ENCODE measurements around the gene TDRKH.

TDRKH gene

GRCh38 chr1:151825204-151825603 is 34.9 kb upstream of the TDRKH start:
- TF ChIP-seq, protein P1, sequence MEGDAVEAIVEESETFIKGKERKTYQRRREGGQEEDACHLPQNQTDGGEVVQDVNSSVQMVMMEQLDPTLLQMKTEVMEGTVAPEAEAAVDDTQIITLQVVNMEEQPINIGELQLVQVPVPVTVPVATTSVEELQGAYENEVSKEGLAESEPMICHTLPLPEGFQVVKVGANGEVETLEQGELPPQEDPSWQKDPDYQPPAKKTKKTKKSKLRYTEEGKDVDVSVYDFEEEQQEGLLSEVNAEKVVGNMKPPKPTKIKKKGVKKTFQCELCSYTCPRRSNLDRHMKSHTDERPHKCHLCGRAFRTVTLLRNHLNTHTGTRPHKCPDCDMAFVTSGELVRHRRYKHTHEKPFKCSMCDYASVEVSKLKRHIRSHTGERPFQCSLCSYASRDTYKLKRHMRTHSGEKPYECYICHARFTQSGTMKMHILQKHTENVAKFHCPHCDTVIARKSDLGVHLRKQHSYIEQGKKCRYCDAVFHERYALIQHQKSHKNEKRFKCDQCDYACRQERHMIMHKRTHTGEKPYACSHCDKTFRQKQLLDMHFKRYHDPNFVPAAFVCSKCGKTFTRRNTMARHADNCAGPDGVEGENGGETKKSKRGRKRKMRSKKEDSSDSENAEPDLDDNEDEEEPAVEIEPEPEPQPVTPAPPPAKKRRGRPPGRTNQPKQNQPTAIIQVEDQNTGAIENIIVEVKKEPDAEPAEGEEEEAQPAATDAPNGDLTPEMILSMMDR (conservative IDR thresholded peaks at IDR 0.05; ENCODE audit: low read depth), result no peak
- no peak overlapping the region for H3K27ac ChIP-seq
- CTCF ChIA-PET, result no interaction called here
- no peak for DNase-seq (ENCODE audit: low spot score)
- POLR2A ChIA-PET (ENCODE audit: low non-redundant PET), result no interaction called here

DNA sequence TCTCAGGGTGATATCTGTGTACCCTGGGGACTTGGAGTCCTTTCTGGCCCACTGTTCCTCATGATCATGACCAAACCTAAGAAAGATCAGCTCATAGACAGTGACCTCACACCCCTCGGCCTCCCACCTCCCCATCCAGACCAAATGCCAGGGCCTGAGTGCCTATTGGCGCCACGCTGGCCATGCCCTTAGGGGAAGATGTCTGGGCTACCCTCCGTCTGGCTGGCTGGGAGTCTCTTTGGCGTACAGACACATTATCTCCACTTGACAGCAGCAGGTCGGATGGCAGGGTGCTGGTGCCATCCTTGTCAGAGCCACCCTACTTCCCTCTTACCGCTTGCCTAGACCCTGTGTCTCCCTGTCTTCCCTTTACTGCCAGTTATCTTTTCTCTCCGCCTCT is 32.9 kb upstream of the TDRKH start:
- TF ChIP-seq, protein P1 (conservative IDR thresholded peaks at IDR 0.05; ENCODE audit: low read depth), result no peak
- no peak for DNase-seq (ENCODE audit: low spot score)
- CTCF ChIA-PET, result interaction anchor here (0.6 to 1.6 kb wide), 2 partner anchors 13 to 181 kb away, joined by 4 to 5 read pairs; no protein-coding TSS in a partner anchor
- H3K27ac ChIP-seq, result no peak overlapping the region
- POLR2A ChIA-PET (ENCODE audit: low non-redundant PET), result no interaction called here

- TF ChIP-seq, protein P1 (conservative IDR thresholded peaks at IDR 0.05; ENCODE audit: low read depth), result no peak
- no peak for DNase-seq (ENCODE audit: low spot score)
- ChIA-PET CTCF (interaction anchor here (1.6 kb wide), 1 partner anchor 14 kb away, joined by 5 read pairs; no protein-coding TSS in a partner anchor), POLR2A (ENCODE audit: low non-redundant PET) (no interaction called here)
- no peak overlapping the region for H3K27ac ChIP-seq
Measured at GRCh38 chr1:151822404-151822803, 32.1 kb upstream of the TDRKH start.

GRCh38 chr1:151820940-151821339 is 30.6 kb upstream of the TDRKH start:
- ChIA-PET CTCF (interaction anchor here (0.6 to 0.7 kb wide), 2 partner anchors 314 to 355 kb away, joined by 3 read pairs; no protein-coding TSS in a partner anchor), POLR2A (ENCODE audit: low non-redundant PET) (no interaction called here)
- DNase-seq (ENCODE audit: low spot score), result no peak
- TF ChIP-seq, protein P1 (conservative IDR thresholded peaks at IDR 0.05; ENCODE audit: low read depth), result no peak
- no peak overlapping the region for H3K27ac ChIP-seq

- peak; percentile 57 for DNase-seq (ENCODE audit: low spot score)
- H3K27ac ChIP-seq, result no peak overlapping the region
- ChIA-PET CTCF (no interaction called here), POLR2A (ENCODE audit: low non-redundant PET) (interaction anchor here (0.6 kb wide), 1 partner anchor 132 kb away, joined by 5 read pairs; no protein-coding TSS in a partner anchor)
- TF ChIP-seq, protein P1 (conservative IDR thresholded peaks at IDR 0.05; ENCODE audit: low read depth), result no peak
Measured at GRCh38 chr1:151819976-151820623, 29.8 kb upstream of the TDRKH start.

DNA sequence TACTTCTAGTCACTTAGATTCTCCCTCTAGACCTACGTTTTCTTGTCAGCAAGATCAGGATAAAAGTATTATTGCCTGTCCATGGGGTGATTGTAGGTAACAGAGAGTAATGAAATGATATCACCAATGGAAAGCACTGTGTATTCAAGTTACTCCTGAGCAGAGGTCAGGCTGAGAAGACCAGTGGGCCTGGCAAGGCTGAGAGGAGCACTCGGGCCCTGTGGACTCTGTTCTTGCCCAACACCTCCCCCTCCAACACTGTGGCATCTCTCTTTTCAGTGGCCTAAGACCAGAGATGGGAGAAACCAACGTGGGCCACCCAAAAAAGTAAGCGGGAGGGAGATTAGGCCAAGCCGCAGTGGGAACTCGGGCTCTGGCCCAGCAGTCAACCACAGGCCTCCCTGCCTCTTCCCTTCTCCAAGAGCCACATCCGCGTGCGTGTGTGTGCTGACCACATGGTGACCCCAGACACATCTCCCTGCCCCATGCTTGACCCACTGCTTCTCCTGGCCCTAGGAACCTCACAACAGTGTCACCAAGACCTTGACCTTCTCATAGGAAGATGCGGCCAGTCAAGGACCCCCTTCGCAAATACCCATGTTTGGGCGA is 29.0 kb upstream of the TDRKH start:
- CTCF ChIA-PET, result no interaction called here
- no peak for DNase-seq (ENCODE audit: low spot score)
- TF ChIP-seq, protein P1 (conservative IDR thresholded peaks at IDR 0.05; ENCODE audit: low read depth), result no peak
- no peak overlapping the region for H3K27ac ChIP-seq
- POLR2A ChIA-PET (ENCODE audit: low non-redundant PET), result no interaction called here

All from RWPE1 (cell line).